NCI-H1436 (cell line): Measurements from ENCODE around the gene NXF2B.
"Not testable (repeated sequence)": the region's sequence is repeated elsewhere in the genome, so short reads cannot be mapped to it uniquely, and the experiment has no call there.

Source experiments
- DNase-seq: peaks from one replicate; lab custom pipeline; 2025; lab: John Stamatoyannopoulos, UW

Gene NXF2B

GRCh38 chrX:102439908-102440307 lies at the start of gene NXF2B:
NXF2B (minus strand) TSS chrX:102440008; CDS start chrX:102380036, 59,972 bp downstream.
- not testable (repeated sequence) for DNase-seq

GRCh38 chrX:102478765-102479164 lies 39.0 kb upstream of the NXF2B start:
- not testable (repeated sequence) for DNase-seq

GRCh38 chrX:102471762-102472220 lies 32.0 kb upstream of the NXF2B start, which contains the start of gene TCP11X2:
TCP11X2 (minus strand) TSS chrX:102471812.
- DNase-seq: not testable (repeated sequence)

GRCh38 chrX:102470215-102470614 lies 30.4 kb upstream of the NXF2B start:
- not testable (repeated sequence) for DNase-seq

GRCh38 chrX:102458615-102459014 lies 18.8 kb upstream of the NXF2B start:
- DNase-seq: not testable (repeated sequence)

GRCh38 chrX:102414493-102414892 lies 25.3 kb downstream of the NXF2B start:
- not testable (repeated sequence) for DNase-seq

- DNase-seq: no peak
Measured at GRCh38 chrX:102345916-102346315, 93.9 kb downstream of the NXF2B start.

GRCh38 chrX:102341867-102342266 lies 97.9 kb downstream of the NXF2B start:
- DNase-seq: no peak

- DNase-seq: no peak
Measured at GRCh38 chrX:102339312-102340298, 100.2 kb downstream of the NXF2B start.

GRCh38 chrX:102338162-102338561 lies 101.6 kb downstream of the NXF2B start:
- DNase-seq: no peak
